ENCODE data around the gene TMEM109.

Gene TMEM109

DNA sequence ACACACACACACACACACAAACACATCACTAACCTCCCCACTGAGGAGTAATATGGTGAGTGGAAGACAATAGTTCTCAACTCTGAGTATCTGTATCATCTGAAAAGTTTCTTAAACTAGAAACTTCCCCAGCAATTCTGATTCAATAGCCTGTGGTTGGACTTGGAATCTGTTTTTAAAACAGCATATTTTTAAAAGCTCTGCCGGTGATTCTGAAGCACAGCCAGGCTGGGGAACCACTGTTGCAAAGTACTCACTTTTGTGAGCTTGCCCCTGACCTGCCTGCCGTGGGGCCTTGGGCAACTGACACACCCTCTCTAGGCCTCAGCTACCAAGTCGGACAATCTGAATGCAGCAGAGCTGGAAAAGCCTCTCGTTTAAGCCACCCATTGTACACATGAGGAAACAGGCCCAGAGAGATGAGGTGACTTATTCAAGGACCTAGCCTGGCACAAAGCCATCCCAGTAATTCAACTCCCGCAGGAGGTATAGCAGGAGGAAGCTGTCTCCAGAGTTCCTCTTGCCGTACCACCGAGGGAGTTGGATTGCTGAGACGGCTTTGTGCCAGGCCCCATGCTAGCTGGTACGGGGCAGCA lies 29.1 kb downstream of the TMEM109 start:
- no peak for DNase-seq (ENCODE audit: low read depth)

DNA sequence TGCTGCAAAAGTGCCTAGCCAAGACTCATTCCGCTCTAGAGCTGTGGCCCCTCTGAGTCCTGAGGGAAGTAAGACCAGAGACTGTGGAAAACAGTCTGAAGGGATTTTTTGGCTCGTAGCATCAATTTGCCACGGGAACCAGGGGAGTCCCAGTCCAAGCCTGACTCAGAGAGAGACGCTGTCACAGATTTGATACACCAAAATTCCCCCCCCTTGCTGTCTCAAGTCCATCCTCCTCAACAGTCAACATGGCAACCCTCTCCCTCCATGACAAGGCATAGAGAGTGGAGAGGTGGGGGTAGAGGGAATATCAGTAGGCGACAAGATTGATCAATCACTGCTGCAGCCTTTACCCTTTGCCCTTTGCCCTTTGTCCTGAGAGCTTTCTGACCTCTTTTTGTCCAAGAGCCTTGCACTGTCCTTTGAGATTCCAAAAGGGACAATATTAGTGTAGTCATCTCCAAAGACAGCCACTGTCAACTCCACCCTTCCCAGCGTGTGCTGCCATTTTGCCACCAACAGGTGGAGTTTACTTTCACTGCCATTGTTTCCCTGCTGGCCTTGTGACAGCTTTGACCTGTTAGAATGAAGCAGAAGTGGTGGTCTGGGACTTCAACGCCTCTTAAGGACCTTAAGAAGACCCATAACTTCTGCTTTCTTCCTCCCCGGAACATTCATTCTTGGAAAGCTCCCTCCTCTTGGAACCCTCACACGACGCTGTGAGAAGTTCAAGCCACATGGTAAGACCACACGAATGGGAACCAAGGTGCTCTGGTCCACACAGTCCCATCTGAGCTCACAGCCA lies 30.7 kb downstream of the TMEM109 start:
- DNase-seq (ENCODE audit: low read depth), result no peak

DNA sequence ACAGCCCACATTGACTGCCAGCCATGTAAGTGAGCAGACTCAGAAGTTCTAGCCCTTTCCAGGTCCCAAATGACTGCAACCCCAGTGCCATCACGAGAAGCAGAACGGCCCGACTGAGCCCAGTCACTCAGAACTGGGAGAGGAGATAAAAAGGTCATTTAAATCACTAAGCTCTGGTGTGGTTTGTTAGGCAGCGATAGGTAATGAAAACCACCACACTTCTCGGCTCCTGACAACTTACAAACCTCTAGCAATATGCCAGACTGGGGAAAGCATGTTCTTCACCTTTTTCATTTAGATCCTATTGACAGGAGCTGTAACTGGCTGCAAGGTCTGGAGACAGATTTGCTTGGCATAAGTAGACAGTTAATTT lies 31.3 kb downstream of the TMEM109 start:
- no peak for DNase-seq (ENCODE audit: low read depth)

DNA sequence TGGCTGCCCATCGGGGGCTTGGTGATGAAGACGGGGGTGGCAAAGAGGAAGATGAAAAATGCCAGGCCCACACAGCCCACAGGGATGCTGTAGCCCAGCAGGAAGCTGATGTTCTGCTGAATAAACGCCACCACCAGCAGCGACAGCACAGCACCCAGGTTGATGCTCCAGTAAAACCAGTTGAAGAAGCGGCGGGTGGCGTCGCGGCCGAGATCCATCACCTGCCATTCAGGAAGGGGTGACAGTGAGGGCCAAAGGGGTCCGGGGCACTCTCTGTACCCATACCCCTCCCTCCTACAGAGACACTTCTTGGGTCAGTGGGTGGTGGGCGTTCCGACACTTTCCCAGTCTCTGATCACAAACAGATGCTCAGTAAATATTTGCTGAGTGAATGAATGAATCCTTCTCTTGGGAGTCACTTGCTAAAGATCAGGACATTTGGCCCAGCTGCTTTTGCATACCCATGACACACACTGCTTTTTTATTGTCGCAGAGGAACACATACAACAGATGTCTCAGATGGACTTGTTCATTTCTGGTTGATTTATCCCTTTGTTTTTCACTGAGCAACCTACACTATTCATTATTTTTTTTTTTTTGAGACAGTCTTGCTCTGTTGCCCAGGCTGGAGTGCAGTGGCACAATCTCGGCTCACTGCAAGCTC lies 32.8 kb downstream of the TMEM109 start:
- no peak for DNase-seq (ENCODE audit: low read depth)

DNA sequence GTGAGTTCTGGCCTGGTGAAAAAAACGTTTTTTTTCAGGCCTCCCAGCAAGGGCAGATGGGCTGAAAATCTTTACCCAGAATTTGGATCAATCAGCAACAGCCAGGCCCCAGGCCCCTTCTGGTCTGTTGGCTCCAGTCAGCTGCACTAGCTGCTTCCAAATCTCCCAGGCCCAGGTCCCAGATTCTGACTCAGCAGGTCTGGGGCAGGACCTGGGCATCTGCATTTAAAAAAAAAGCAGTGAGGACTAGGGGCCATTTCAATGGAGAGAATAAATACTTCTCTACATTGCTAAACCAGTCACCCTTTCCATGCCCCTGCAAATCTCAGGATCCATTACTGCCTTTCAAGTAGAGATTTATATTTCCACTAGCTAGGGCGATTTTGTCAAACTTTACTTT lies 33.7 kb downstream of the TMEM109 start:
- DNase-seq (ENCODE audit: low read depth), result no peak

DNA sequence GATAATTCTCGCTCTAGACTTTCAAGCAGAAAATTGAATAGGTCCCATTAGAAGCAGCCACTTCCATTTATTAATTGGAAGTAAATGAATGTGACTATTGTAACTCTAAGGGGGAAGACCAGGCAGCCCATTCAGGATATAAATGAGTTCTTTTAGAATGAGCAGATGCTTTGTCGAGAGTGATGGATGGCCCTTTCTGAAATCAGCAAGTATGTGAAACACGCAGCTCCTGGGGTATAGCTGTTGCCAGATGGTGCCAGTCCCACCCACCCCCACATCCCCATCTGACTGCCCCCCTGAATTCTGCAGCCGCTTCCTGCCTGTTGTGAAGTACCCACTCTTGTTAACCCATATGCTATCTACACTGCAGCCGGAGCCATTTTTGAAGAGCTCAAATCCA lies 34.3 kb downstream of the TMEM109 start:
- DNase-seq (ENCODE audit: low read depth), result no peak

DNA sequence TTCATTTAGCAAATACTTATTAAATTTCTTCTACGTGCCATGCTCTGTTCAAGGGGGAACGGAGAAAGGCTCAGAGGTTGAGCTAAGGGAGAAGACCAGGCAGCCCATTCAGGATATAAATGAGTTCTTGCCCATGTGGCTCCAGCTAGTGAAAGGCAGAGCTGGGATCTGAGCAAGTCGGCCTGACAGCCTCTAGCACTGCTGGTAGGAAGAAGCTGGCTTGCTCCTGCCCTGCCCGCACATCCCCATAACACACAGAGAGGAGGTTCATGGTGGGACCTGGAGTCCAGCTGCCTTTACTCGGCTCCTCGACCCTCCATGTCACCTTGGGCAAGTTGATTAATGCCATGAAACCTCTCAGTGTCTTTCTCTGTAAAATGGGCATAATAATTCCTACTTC lies 36.1 kb downstream of the TMEM109 start:
- no peak for DNase-seq (ENCODE audit: low read depth)

DNA sequence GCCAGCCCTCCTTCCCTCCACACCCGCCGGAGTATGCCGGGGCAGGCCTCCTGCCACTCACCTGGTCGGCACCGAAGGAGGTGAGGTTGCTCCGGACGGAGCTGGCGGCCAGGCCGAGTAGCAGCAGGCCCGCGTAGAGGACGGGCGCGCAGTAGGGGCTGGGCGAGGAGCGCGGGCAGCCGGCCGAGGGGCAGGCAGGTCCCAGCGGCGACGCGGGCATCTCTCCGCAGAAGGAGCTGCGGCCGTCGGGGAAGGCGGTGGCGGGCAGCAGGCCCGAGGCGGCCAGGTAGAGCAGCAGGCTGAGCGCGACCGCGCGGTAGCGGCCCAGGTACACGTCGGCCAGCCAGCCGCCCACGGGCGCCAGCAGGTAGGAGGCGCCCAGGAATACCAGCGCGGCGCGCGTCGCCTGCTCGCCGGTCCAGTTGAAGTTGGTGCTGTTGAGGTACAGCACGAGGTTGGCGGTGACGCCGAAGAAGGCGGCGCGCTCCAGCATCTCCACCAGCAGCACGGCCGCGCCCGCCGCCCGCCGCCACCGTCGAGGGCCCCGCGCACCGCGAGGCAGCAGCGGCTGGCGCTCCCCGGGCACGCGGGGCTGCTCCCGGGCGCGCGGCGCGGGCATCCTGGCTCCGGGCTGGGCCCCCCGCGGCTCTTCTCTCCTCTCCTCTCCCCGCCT lies 37.1 kb downstream of the TMEM109 start:
- no peak for DNase-seq (ENCODE audit: low read depth)

DNA sequence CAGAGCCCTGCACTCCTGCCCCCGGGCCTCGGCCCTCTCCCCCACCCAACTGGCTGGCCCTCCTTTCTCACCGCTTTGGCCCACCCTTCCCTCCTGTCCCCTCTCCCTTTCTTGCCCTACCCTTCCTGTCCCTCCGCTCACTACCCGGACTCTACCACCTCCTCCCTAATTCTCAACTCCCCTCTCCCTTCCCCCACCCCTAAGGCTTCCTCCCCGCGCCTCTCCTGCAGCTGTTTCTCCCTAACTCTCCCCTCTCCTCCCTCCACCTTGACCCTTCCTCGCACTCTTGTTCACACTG lies 37.6 kb downstream of the TMEM109 start:
- no peak for DNase-seq (ENCODE audit: low read depth)

DNA sequence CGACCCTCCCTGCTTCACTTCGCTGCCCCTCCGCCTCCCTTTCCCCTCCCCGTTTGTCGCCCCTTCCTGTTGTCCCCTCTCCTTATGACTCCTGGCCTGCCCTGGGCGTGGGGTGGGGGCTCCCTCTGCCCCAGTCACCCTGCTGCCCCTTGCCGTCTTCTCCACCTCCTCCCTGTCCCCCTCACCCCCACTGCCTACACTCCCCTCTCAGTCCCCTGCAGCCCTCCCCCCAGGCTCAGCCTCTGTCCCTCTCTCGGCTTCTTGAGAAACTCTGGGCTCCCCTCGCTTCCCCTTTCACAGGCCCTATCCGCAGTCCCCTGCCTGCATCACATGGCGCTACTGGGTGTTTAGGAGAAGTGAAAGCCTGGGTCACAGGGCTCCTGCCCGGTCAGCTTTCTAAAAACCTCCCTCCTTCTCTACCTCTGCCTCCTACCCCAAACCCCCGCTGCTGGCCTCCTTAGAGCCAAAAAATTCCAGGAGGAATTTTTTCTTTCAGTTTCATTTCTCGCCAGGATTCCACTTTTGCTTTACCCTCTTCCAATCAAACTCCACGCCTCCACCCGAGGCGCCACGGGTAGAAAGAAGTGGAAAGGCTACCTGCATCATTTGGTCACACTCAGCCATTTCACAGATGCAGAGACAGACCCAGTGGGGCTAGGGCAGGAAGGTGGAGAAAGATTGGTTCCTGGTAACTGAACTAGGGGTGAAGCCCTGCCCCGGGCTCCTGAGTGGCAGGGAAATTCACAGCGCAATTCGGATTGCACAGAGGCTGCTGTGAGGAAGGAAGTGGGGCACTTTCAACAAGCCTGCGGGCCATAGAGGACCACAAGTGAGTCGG lies 38.2 kb downstream of the TMEM109 start, which contains the start of gene SLC15A3:
Gene SLC15A3, minus strand, starts transcription at position 273 of the 838 bp plus-strand sequence. CDS start 625 bp downstream, outside the sequence.
- no peak for DNase-seq (ENCODE audit: low read depth)

DNA sequence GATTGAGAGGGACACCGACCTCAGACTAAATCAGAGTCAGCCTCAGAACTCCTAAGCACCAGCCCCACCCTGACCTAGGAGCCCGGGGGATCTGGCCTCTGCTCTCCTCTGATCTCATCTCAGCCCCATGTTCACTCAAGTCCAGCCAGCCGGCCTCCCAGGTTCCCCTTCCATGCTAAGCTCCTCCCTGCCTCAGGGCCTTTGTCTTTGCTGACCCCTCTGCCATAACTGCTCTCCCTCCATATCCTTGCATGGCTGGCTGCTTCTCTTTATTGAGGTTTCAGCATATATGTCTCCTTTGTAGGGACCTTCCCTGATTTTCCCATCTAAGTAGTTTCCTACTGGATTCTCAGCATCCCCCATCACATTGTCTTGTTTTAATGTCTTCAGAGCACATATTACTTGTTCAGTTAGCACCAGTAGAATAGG lies 38.8 kb downstream of the TMEM109 start:
- no peak for DNase-seq (ENCODE audit: low read depth)

DNA sequence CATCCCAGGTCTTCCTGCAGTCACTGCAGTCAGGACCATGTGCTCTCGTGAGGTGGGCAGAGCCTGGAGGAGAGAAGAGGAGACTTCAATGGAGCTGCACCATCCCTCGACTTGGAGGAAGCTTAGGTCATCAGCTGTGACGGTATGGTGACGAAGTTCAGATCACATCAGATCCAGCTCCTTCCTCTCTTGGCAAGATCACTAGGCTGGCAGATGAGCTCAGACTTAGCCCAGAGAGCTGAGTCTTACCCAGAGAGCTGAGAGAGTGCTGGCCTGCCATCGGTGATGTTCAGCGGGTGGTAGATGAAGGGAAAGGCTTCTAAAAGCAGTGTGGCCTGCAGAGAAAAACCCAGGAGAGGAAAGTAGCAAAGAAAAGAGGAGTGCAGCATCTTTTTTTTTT lies 39.8 kb downstream of the TMEM109 start:
- DNase-seq (ENCODE audit: low read depth), result no peak

DNA sequence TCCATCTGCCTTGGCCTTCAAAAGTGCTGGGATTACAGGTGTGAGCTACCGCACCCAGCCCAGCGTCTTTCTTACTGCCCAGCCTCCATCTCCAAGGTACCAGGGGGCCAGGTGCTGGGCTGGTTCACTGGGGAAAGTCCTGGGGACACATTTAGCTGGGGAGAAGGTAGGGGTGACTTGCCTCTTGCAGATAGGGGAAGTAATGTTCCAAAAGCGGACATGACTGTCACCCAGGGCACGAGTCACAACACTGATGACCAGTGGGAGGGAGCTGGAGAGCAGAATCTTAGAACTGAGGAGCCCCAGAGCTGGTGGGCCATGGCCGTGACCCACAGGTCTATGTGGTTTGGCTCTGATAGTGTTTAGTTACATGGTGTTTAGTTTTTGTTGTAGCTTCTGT lies 40.5 kb downstream of the TMEM109 start:
- no peak for DNase-seq (ENCODE audit: low read depth)

DNA sequence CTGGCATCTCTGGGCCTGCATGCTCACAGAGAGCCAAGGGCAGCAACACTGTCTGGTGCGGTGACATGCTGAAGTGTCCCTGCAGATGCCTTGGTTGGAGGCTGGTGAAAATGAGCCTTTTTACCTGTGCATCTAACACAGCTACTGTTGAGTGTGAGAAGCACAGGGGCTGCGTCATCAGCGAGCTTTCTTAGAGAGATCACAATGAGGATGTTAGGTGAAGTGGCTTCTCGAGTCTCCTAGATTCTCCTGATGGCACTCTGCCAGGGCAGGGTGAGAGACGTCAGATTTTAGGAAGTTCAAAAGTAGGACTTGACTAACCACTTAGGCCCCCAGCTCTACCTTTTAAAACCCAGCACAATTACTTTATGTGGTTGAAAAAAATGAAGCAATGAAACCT lies 41.6 kb downstream of the TMEM109 start:
- no peak for DNase-seq (ENCODE audit: low read depth)

DNA sequence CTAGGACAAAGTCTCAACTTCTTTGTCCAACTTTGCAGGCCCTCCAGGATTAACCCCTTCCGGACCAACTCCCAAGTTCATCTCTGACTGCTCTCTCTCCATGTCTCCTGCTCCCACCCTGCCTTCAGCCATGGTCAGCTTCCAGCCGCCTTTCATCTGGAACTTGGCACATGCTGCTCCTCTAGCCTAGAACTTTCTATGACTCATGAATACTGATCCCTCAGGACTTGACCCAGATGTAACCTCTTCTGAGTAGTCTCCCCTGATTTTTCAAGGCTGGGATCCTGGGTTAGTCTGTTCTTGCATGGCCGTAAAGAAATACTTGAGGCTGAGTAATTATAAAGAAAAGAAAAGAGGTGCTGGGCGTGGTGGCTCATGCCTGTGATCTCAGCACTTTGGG lies 43.2 kb downstream of the TMEM109 start:
- DNase-seq (ENCODE audit: low read depth), result no peak

DNA sequence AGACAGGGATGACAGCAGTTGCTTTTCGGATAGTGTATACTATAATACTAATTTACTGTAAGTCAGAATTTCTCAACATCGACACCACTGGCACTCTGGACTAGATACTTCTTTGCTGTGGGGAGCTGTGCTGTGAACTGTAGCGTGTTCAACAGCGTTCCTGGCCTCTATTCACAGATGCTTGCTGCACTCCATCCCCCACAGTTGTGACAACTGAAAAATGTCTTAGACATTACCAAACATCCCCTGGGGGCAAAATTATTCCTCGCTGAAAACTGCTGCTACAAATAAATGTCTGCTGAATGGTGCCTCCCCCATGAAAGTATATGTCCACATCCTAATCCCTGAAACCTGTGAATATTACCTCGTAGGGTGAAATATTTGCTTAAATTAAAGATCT lies 45.5 kb downstream of the TMEM109 start:
- no peak for DNase-seq (ENCODE audit: low read depth)

DNA sequence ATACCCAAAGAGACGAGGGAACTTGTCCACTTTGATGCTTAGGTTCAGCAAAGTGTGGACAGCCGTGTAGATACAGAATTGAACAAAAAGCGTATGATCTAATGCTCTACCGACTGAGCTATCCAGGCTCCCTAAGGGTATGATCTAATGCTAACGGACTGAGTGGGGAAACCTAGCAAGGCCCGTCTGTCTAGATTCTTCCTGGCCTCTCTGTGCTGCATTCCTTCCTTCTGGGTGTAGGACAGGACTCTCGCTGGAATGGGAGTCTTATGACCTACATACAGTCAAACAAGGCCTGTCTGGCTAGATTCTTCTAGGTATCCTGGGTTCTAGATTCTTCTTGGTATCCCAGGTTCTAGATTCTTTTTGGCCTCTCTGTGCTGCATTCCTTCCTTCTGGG lies 46.4 kb downstream of the TMEM109 start:
- no peak for DNase-seq (ENCODE audit: low read depth)

DNA sequence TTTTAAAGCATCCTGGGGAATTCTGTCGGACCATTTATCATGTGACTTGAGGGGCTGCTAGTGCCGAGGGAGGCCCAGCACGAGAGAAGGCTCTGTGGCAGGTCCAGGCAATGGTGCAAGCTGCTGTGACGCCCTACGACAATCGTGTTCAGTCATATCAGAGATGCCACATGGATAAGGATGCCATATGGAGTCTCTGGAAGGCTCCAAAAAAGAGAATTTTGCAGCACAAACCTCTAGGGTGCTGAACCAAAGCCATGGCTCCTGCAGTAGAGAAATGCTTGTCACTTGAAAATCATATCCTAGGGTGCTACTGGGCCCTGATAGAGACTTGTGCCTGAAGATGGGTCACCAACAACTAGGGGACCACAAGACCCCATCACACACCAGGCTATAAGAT lies 50.8 kb downstream of the TMEM109 start:
- DNase-seq (ENCODE audit: low read depth), result no peak

DNA sequence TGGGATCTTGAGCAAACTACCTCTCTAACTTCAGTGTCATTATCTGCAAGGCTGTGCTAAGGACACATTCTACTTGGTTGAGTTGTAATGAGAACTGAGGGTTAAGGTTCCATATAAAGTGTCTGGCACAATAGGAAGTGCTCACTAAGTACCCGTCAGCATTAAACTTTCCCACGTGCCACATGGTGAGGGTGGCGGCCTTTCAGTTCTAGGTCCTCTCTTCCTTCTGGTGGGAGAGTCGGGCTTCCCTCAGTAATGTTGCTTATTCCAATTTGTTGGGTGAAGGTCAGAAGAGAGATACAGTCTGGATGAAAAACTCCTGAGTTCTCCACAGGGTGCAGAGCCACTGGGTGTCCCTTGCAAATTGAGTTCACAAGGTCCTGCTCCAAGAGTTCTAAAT lies 52.9 kb downstream of the TMEM109 start:
- no peak for DNase-seq (ENCODE audit: low read depth)

DNA sequence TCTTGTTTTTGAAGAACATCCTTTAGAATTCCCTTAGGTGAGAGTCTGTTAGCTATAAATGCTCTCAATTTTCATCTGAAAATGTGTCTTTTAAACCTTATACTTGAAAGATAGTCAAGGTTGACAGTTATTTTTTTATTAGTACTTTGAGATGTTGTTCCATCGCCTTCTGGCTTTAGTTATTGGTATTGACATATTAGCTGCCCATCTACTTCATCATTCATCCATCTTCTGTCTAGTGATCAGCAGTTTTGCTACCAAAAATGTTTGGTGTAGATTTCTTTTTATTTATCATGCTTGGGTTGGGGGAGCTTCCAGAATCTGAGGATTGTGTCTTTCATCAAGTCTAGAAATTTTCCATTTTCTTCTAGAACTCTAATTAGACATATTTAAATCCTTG lies 54.3 kb downstream of the TMEM109 start:
- DNase-seq (ENCODE audit: low read depth), result no peak

DNA sequence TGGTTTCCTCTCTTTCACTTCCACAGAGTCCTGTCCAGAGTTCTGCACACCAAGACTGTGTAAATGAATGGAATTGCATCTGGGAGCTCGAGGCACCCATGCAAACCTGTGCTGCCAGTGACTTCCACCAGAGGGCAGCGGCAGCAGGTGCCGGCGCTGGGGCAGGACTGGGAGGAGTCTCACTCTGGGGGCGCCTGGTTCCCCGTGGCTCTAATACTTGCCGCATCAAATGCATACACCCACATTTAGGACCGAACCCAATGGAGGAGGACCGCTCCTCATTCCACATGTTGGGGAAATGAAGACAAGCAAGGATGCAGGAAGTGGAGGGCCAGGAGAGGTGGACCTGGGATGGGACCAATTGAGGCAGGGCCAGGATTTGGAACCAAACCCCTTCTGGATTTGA lies 56.4 kb downstream of the TMEM109 start:
- DNase-seq (ENCODE audit: low read depth), result no peak

DNA sequence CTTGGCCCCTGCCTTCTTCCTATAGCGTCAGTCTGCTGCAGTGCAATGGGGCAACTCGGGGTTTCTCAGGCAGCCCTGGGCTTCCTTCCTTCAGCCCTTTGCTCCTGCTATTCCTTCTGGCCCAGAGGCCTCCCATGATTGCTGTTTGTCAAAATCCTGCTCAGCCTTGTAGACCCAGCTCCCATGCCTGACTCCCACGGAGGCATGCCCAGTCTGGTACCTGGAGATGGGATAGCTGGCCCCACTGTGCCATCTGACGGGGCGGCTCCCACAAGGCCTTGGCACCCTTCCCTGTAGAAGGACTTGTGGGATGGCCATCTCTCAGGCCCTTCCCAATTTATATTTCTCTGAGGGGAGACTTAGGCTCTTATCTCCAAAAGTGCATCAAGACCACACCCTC lies 56.9 kb downstream of the TMEM109 start:
- no peak for DNase-seq (ENCODE audit: low read depth)

Data from GM04504 (cell line).